ENCODE measurements around the gene HAUS3.

DNA sequence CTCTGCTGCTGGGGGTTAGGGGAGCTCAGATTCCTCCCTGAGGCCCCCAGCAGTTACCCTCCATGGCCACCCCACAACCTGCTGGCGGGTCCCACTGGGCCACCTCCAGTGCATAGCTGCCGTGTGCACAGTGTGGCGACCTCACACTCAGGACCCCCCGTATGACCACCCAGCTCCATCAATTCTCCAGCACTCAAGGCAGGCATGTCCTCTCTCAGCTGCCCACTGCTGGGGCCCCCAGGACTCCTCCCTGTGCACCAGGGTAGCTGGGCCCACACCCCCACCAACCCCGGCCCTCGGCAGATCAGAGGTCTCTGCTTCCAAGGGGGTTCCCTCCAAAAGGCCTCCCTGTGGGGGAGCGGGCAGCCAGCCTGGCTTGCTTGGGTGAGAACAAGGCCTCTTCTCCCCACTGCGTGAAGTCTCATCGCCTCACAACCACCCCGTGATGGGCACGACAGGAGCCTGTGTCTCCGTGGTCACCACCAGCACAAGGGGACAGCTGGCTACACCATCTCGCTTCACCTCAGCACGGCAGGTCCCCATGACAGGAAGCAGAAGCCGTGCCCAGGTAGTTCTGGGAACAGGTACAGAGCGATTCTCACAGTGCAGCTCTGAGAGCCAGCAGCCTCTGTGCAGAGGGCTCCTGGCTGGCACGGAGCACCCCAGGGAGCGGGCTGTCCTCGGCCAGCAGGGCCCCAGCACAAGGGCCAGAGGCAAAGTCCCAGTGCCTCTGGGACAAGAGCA lies 4.6 kb upstream of the HAUS3 start:
- TF ChIP-seq EZH2 (IDR thresholded peaks at IDR 0.05; ENCODE audit: insufficient read depth, poor library complexity, severe bottlenecking) (no peak), EZH2phosphoT487 (IDR thresholded peaks at IDR 0.05; ENCODE audit: insufficient read depth, low read depth) (no peak)

Measured in GM23248 (cell line).